Measurements from ENCODE around the gene CREM. TPM values are rescaled to one million over a fixed set of nuclear protein-coding genes. Genes with fewer than 3 reads are reported as not detected.

CREM gene
- total RNA-seq, 1 donor from 2014 or later = 189 TPM

DNA sequence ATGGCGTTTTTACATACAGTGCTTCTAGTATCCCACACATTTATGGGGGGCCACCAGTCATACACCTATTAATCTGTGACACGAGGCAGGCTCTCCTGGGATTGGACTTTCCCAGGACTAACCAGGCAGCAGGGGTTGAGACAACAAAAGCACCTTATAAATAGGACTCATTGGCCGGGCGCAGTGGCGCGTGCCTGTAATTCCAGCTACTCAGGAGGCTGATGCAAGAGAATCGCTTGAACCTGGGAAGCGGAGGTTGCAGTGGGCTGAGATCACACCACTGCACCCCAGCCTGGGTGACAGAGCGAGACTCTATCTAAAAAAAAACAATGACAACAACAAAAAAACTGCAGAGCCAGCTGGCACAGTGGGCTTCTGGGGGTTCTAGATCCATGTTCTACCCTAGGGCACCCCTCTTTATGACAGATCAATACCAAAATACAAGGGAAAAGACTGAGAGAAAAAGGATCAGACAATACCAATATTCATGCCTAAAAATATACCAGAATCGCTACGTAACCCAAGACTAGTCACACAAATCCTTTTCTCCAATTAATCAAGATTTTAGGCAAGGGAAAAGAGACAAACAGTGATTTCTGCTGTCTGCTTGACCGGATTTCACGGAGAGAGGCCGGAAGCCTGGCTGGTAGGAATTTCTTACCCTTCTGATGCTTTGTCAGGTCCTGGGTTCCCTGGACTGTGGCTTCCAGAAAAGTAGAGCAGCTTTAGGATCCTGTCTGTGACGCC, 111.3 kb downstream of the CREM start:
- no peaks in the 10 kb centered on the region for H3K4me1 Mint-ChIP-seq (ENCODE audit: low read depth)
- H3K27ac Mint-ChIP-seq = no peak overlapping the region
- H3K4me3 Mint-ChIP-seq (ENCODE audit: low read depth) = no peak overlapping the region
- intact Hi-C loops (cut with micrococcal nuclease) = no loop called here
- H3K36me3 Mint-ChIP-seq (ENCODE audit: low read depth) = no peaks in the 10 kb centered on the region
- no peak for DNase-seq (ENCODE audit: low spot score)
- no peaks in the 10 kb centered on the region for H3K27me3 Mint-ChIP-seq (ENCODE audit: low read depth)
- no peaks in the 10 kb centered on the region for H3K9me3 Mint-ChIP-seq

DNA sequence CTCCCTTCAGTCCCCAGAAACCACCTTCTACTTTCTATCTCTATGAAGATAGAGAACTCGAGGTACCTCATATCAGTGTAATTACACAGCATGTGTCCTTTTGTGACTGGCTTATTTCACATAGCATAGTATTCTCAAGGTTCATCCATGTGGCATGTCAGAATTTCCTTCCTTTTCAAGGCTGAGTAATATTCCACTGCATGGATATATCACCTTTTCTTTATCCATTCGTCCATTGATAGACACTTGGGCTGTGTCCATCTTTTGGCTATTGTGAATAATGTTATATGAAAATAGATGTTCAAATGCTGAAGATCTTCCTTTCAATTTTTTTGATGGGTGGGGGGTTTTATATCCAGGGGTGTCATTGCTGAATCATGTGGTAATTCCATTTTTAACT, 117.9 kb downstream of the CREM start:
- Mint-ChIP-seq H3K27ac (no peak overlapping the region), H3K27me3 (ENCODE audit: low read depth) (peaks cover 2% of the 10 kb centered on the region), H3K36me3 (ENCODE audit: low read depth) (no peaks in the 10 kb centered on the region), H3K9me3 (no peaks in the 10 kb centered on the region), H3K4me3 (ENCODE audit: low read depth) (no peak overlapping the region), H3K4me1 (ENCODE audit: low read depth) (no peaks in the 10 kb centered on the region)
- no peak for DNase-seq (ENCODE audit: low spot score)
- intact Hi-C loops (cut with micrococcal nuclease) = no loop called here

DNA sequence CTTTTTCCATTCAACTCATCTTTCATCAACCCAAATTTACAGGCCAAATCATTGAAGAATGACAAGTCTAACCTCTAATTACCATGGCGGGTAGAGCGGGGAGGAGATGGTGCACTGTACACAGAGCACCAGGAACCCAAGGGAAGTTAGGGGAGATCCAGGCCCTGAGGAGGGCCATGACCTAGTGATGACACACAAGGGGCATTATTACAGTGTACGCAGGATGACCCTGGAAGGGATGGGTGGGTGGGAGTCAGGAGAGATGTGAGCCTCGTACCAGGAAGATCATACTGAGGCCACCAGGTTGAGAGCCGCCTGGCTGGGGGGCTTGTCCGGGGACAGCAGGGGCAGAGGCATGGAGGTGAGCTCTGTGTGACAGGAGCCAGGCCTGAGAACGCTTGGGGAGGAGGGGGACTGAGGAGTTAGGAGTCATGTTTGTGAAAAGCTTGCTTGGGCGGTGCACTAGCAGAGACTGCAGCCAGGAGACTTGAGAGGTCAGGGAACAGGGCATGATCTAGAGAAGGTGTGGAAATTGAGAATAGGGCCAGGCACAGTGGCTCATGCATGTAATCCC, 120.2 kb downstream of the CREM start:
- intact Hi-C loops (cut with micrococcal nuclease) = no loop called here
- Mint-ChIP-seq H3K36me3 (ENCODE audit: low read depth) (no peaks in the 10 kb centered on the region), H3K4me3 (ENCODE audit: low read depth) (no peak overlapping the region), H3K4me1 (ENCODE audit: low read depth) (no peaks in the 10 kb centered on the region), H3K27ac (no peak overlapping the region), H3K9me3 (no peaks in the 10 kb centered on the region), H3K27me3 (ENCODE audit: low read depth) (peaks cover 4% of the 10 kb centered on the region)
- DNase-seq (ENCODE audit: low spot score) = no peak

DNA sequence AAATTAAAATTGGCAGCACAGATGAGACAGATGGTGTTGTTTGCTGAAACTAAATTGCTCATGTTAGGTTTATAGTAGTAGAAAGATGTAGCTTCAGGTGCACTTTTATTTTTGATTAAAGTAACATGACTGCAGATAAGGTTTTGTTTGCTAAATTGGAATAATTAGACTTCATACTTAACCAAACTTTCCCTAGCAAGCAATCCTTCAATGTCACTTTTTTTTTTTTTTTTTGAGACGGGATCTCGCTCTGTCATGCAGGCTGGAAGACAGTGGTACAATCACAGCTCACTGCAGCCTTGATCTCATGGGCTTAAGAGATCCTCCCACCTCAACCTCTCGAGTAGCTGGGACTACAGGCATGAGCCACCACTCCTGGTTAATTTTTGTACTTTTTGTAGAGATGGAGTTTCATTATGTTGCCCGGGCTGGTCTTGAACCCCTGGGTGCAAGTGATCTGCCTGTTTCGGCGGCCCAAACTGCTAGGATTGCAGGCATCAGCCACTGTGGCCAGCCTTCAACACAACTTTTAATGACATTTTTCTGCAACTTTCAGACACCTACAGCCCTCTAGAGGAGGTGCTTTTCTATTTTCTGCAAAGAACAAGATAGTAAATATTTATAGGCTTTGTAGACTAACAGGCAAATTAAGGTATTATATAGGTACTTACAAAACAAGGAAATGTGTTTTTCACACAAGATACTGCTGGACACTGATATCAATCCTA, 124.9 kb downstream of the CREM start:
- Mint-ChIP-seq H3K36me3 (ENCODE audit: low read depth) (no peaks in the 10 kb centered on the region), H3K27me3 (ENCODE audit: low read depth) (peaks cover 4% of the 10 kb centered on the region)
- intact Hi-C loops (cut with micrococcal nuclease) = no loop called here

GRCh38 chr10:35257057-35257983, 130.7 kb downstream of the CREM start:
- Mint-ChIP-seq H3K9me3 (peaks cover 8% of the 10 kb centered on the region), H3K4me3 (ENCODE audit: low read depth) (no peak overlapping the region), H3K36me3 (ENCODE audit: low read depth) (no peaks in the 10 kb centered on the region), H3K27ac (no peak overlapping the region), H3K4me1 (ENCODE audit: low read depth) (peaks cover 3% of the 10 kb centered on the region), H3K27me3 (ENCODE audit: low read depth) (peaks cover 2% of the 10 kb centered on the region)
- intact Hi-C loops (cut with micrococcal nuclease) = no loop called here
- DNase-seq (ENCODE audit: low spot score) = no peak

More for the DNA sequence above, 124.9 kb downstream of the CREM start:
- no peak overlapping the region for H3K4me3 Mint-ChIP-seq (ENCODE audit: low read depth)
- no peaks in the 10 kb centered on the region for H3K4me1 Mint-ChIP-seq (ENCODE audit: low read depth)
- H3K9me3 Mint-ChIP-seq = no peaks in the 10 kb centered on the region
- DNase-seq (ENCODE audit: low spot score) = no peak
- no peak overlapping the region for H3K27ac Mint-ChIP-seq

- no peak overlapping the region for H3K27ac Mint-ChIP-seq
- peaks cover 2% of the 10 kb centered on the region for H3K27me3 Mint-ChIP-seq (ENCODE audit: low read depth)
Measured at GRCh38 chr10:35259769-35260397, 133.2 kb downstream of the CREM start.

GRCh38 chr10:35262436-35262835, 135.8 kb downstream of the CREM start:
- intact Hi-C loops (cut with micrococcal nuclease) = no loop called here
- Mint-ChIP-seq H3K27ac (no peak overlapping the region), H3K9me3 (peaks cover 5% of the 10 kb centered on the region), H3K4me1 (ENCODE audit: low read depth) (peaks cover 3% of the 10 kb centered on the region), H3K4me3 (ENCODE audit: low read depth) (no peak overlapping the region), H3K27me3 (ENCODE audit: low read depth) (no peaks in the 10 kb centered on the region), H3K36me3 (ENCODE audit: low read depth) (no peaks in the 10 kb centered on the region)
- DNase-seq (ENCODE audit: low spot score) = no peak

More at GRCh38 chr10:35259769-35260397, 133.2 kb downstream of the CREM start:
- H3K9me3 Mint-ChIP-seq = peaks cover 8% of the 10 kb centered on the region
- intact Hi-C loops (cut with micrococcal nuclease) = no loop called here
- H3K36me3 Mint-ChIP-seq (ENCODE audit: low read depth) = no peaks in the 10 kb centered on the region
- DNase-seq (ENCODE audit: low spot score) = no peak
- H3K4me1 Mint-ChIP-seq (ENCODE audit: low read depth) = peaks cover 3% of the 10 kb centered on the region
- H3K4me3 Mint-ChIP-seq (ENCODE audit: low read depth) = no peak overlapping the region

Other genes with a start within 250 kb of the CREM start
- gene CUL2, start 36.5 kb upstream of the CREM start, total RNA-seq = 43.0 and 49.0 TPM in 2 replicates
- gene CCNY, start 209.7 kb downstream of the CREM start, total RNA-seq = 60.4 and 67.1 TPM in 2 replicates

Data from activated T-helper 2 cell treated with anti-CD3 and anti-CD28 coated beads, Interferon-gamma antibody, Interleukin-2, Interleukin-4, amounts not matched to agents 10 μg/mL and 5 μg/mL and 100 μg/mL, durations not matched to agents 14 hours and 24 hours and 36 hours (primary cell).